Measurements from ENCODE around the gene CELA3A.

GRCh38 chr1:22037520-22037919 lies 36.1 kb downstream of the CELA3A start:
- TF ChIP-seq EZH2 (IDR thresholded peaks at IDR 0.05; ENCODE audit: borderline replicate concordance, low read length) (no peak), CTCF (conservative IDR thresholded peaks at IDR 0.05 in 1 of 2, IDR thresholded peaks at IDR 0.05 in 1 of 2; ENCODE audit: extremely low read depth in 1 of 2, insufficient read depth in 1 of 2, low read depth in 1 of 2, low read length in 2 of 2) (no peak)
